Hepatocyte (in vitro differentiated cells): Measurements from ENCODE around the gene SMIM33. TPM values are rescaled to one million over a fixed set of nuclear protein-coding genes. Genes with fewer than 3 reads are reported as not detected.

Experiments used
- DNase-seq: peaks from one replicate; pipeline ENCODE4 v3.0.0-alpha.2; 2016; ENCODE audit warnings: low spot score
- H2AFZ ChIP-seq: fragments of 200-600 bp; sonication (generic); 2 replicates; pipeline ENCODE4 v1.6.0; 2016; ENCODE audit warnings: antibody characterized with exemption, mild to moderate bottlenecking
- H3K27ac ChIP-seq: fragments of 200-600 bp; sonication (generic); 2 replicates; pipeline ENCODE4 v1.5.1; 2016; ENCODE audit warnings: mild to moderate bottlenecking
- H3K27me3 ChIP-seq: fragments of 200-600 bp; sonication (generic); 2 replicates; pipeline ENCODE4 v1.6.1; 2016
- H3K36me3 ChIP-seq: fragments of 200-600 bp; sonication (generic); replicated peaks from 2 replicates; pipeline ENCODE4 v1.5.1; 2016; ENCODE audit warnings: low read depth; ENCODE audit not compliant: insufficient read depth
- H3K4me1 ChIP-seq: fragments of 200-600 bp; sonication (generic); 2 replicates; pipeline ENCODE4 v1.5.1; 2016; ENCODE audit warnings: mild to moderate bottlenecking, moderate library complexity; ENCODE audit not compliant: insufficient read depth
- H3K4me2 ChIP-seq: fragments of 200-600 bp; sonication (generic); 2 replicates; pipeline ENCODE4 v1.6.0; 2016
- H3K4me3 ChIP-seq: fragments of 200-600 bp; sonication (generic); 2 replicates; pipeline ENCODE4 v1.5.1; 2016; ENCODE audit warnings: mild to moderate bottlenecking
- H3K79me2 ChIP-seq: fragments of 200-600 bp; sonication (generic); 2 replicates; pipeline ENCODE4 v1.6.0; 2017; ENCODE audit warnings: mild to moderate bottlenecking
- H3K9me2 ChIP-seq: fragments of 200-600 bp; sonication (generic); replicated peaks from 2 replicates; pipeline ENCODE4 v1.6.0; 2017; ENCODE audit warnings: mild to moderate bottlenecking; ENCODE audit not compliant: insufficient read depth
- H3K9me3 ChIP-seq: fragments of 200-600 bp; sonication (generic); 2 replicates; pipeline ENCODE4 v1.5.1; 2016; ENCODE audit warnings: low read depth, mild to moderate bottlenecking
- H4K20me1 ChIP-seq: fragments of 200-600 bp; sonication (generic); 2 replicates; pipeline ENCODE4 v1.6.0; 2016; ENCODE audit warnings: mild to moderate bottlenecking; ENCODE audit not compliant: insufficient read depth, poor library complexity, severe bottlenecking
- CTCF ChIP-seq: fragments of 200-600 bp; sonication (generic); IDR thresholded peaks from 2 replicates; pipeline ENCODE4 v1.5.1; 2016; ENCODE audit warnings: antibody characterized with exemption, mild to moderate bottlenecking; ENCODE audit not compliant: poor library complexity
- EZH2 ChIP-seq: fragments of 200-600 bp; sonication (generic); IDR thresholded peaks from 2 replicates; pipeline ENCODE4 v1.6.1; 2016; ENCODE audit warnings: antibody characterized with exemption, mild to moderate bottlenecking, borderline replicate concordance
- EZH2phosphoT487 ChIP-seq: fragments of 200-600 bp; sonication (generic); IDR thresholded peaks from one replicate; pipeline ENCODE4 v1.6.1; 2018; ENCODE audit warnings: antibody characterized with exemption, mild to moderate bottlenecking, low read depth, moderate library complexity; ENCODE audit not compliant: unreplicated experiment, severe bottlenecking
- WGBS: methylation state at CpG from one replicate; pipeline ENCODE4 v1.1.6; 2016; ENCODE audit warnings: low lambda C conversion rate; ENCODE audit errors: missing lambda C conversion rate; 5-methylcytosine and 5-hydroxymethylcytosine counted together
- polyA plus RNA-seq: library from polyadenylated mRNA; unstranded; fragments of >200 nt; fragmentation: Nextera tagmentation; extraction: Ambion mirVana; gene quantifications from 2 replicates; pipeline ENCODE4 v1.2.1, GENCODE V29; 2016
- total RNA-seq: library from RNA; depleted of rRNA; stranded (reverse); fragments of >200 nt; gene quantifications from 2 replicates; pipeline ENCODE4 v1.2.3, GENCODE V29; 2014

The SMIM33 gene
- total and polyA plus RNA-seq, 2 experiments from 2014 or later = not detected

DNA sequence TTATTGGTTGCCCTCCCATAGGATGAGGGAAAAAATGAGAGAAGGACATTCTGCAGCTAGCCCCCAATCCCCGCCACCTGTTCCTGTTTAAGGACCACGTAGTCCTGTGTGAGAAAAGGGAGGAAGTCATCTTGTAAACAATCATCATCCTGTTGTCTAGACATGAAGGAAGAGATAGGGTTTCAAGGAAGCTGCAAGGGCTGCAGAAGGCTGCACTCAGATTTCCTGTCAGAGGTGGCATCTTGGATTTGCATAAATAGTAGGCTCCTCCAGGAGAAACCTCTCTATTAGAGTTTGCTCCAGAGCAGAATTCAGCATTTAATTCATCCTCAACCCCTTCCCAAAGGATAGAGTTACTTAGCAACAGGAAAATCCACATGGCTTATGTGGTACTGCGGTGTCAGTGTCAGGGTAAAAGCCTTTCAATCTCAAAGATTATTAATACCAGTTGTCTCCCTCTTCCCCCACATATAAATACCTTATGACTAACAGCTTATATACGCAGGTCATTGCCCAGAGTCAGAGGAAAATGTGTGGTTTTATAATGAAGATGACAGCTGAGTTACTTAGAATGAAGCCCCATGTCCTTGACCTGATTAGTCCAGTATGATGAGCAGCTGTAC lies 26.9 kb upstream of the SMIM33 start:
- Histone ChIP-seq H3K27me3 (no peaks in the 10 kb centered on the region), H3K79me2 (no peaks in the 10 kb centered on the region), H3K36me3 (no peaks in the 10 kb centered on the region), H3K9me2 (no peaks in the 10 kb centered on the region), H2AFZ (no peak overlapping the region), H4K20me1 (no peaks in the 10 kb centered on the region), H3K4me3 (no peak overlapping the region), H3K4me1 (peaks cover 5% of the 10 kb centered on the region), H3K27ac (peak overlapping the region; percentile 65), H3K9me3 (no peaks in the 10 kb centered on the region), H3K4me2 (no peak overlapping the region)
- DNase-seq = no peak
- WGBS = 38% methylated on average over 4 of the region's 4 CpGs
- no peak for TF ChIP-seq EZH2phosphoT487
- no peak for TF ChIP-seq EZH2
- TF ChIP-seq CTCF = no peak

DNA sequence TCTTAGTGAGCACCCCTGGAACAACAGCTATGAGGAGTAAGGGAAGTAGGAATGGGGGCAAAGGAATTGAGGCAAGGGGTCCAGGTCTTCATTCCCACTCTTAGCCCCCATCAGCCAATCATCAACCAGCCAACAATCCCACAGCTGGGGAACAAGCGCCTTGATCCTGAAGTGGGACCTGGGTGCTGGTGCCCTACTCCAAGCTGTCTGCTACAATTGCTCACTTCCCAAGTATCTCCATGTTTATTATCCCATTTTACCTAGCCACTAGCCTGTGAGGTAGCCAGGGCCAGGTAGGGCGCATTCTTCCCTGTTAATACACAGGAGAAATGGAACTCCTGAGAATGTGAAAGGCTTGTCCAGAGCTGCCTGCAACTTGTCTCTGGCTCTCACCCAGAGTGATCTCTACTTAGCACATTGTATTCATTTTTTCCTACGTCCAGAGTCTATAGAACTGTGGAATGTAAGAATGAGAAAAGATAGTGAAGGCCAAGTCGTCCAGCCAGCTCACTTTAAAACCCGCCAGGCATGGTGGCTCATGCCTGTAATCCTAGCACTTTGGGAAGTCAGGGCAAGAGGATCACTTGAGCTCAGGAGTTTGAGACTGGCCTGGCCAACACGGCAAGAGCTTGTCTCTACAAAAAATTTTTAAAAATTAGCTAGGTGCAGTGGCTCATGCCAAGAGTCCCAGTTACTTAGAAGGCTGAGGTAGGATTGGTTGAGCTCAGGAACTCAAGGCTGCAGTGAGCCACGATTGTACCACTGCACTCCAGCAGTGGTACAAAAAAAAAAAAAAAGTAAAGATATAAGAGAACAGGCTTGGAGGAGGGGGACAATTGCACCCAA lies 25.3 kb upstream of the SMIM33 start:
- Histone ChIP-seq H3K79me2 (no peaks in the 10 kb centered on the region), H3K27ac (peak overlapping the region; percentile 3), H2AFZ (no peak overlapping the region), H3K4me2 (no peak overlapping the region), H3K4me3 (no peak overlapping the region), H3K4me1 (peaks cover 5% of the 10 kb centered on the region), H4K20me1 (no peaks in the 10 kb centered on the region), H3K9me2 (no peaks in the 10 kb centered on the region), H3K36me3 (no peaks in the 10 kb centered on the region), H3K9me3 (no peaks in the 10 kb centered on the region), H3K27me3 (no peaks in the 10 kb centered on the region)
- WGBS = 59% methylated on average over 7 of the region's 7 CpGs
- DNase-seq = peak; percentile 45
- TF ChIP-seq EZH2phosphoT487 = no peak
- no peak for TF ChIP-seq EZH2
- no peak for TF ChIP-seq CTCF

DNA sequence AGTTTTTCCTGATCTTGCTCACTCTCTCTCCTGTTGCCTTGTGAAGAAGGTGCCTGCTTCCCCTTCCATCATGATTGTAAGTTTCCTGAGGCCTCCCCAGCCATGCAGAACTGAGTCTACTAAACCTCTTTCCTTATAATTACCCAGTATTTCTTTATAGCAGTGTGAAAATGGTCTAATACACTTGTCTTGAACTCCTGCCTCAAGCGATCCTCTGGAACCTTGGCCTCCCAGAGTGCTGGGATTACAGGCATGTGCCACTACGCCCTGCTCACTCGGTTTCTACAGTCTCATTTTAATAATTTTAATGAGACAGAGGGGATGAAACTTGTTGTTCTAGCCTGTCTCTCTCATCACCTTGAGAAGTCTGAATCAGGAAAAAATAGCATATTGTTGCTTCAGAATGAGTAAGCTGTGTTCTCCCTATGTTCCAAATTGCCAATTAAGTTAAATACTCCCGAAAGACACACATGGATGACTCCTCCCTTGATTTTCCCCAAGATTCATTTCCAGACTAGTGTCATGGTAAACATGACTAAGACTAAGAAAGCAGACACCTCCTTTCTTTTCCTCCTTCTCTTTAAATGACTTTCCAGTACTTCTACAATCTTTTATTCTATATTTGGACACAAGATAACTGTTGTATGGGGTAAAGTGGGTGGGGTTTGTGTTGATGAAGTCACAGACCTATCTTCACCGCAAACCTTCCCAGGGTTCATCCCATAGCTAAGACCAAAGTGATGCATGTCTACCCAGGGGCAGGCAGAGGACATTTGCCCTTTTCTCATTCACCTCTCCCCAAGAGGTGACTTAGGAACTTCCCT lies 23.6 kb upstream of the SMIM33 start:
- Histone ChIP-seq H3K9me3 (no peaks in the 10 kb centered on the region), H3K27me3 (no peaks in the 10 kb centered on the region), H3K79me2 (no peaks in the 10 kb centered on the region), H3K9me2 (no peaks in the 10 kb centered on the region), H4K20me1 (no peaks in the 10 kb centered on the region), H3K27ac (no peak overlapping the region), H3K4me3 (no peak overlapping the region), H3K4me1 (peaks cover 5% of the 10 kb centered on the region), H3K36me3 (no peaks in the 10 kb centered on the region), H2AFZ (no peak overlapping the region), H3K4me2 (no peak overlapping the region)
- WGBS = 94% methylated on average over 5 of the region's 5 CpGs
- TF ChIP-seq EZH2 = no peak
- no peak for TF ChIP-seq CTCF
- DNase-seq = no peak
